ENCODE measurements around the gene SPCS3. TPM values are rescaled to one million over a fixed set of nuclear protein-coding genes. Genes with fewer than 3 reads are reported as not detected.

The SPCS3 gene
- total RNA-seq, 4 donors from 2014 or later, result 31.2 to 47.3 (median 38.3) TPM

DNA sequence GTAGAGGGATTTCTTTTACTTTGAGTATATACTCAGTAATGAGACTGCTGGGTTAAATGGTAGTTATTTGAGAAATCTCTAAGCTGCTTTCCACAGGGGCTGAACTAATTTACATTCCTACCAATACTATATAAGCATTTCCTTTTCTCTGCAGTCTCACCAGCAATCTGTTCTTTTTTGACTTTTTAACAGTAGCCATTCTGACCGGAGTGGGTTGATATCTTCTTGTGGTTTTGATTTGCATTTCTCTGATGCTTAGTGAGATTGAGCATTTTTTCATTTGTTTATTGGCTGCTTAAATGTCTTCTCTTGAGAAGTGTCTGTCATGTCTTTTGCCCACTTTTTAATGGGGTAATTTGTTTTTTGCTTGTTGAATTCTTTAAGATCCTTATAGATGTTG is 43.3 kb downstream of the SPCS3 start:
- H3K36me3 ChIP-seq, result no peaks in the 10 kb centered on the region
- TF ChIP-seq CTCF (IDR thresholded peaks at IDR 0.05), result no peak
- H3K9me3 ChIP-seq, result no peaks in the 10 kb centered on the region
- H3K27me3 ChIP-seq, result no peaks in the 10 kb centered on the region
- no peak for DNase-seq
- no peaks in the 10 kb centered on the region for H3K4me1 ChIP-seq
- H3K27ac ChIP-seq, result no peak overlapping the region
- H3K4me3 ChIP-seq, result no peak overlapping the region

GRCh38 chr4:176367771-176368465 is 48.2 kb downstream of the SPCS3 start:
- H3K4me3 ChIP-seq, result no peak overlapping the region
- H3K9me3 ChIP-seq, result no peaks in the 10 kb centered on the region
- no peaks in the 10 kb centered on the region for H3K36me3 ChIP-seq
- H3K27me3 ChIP-seq, result no peaks in the 10 kb centered on the region
- no peak for DNase-seq
- no peak overlapping the region for H3K27ac ChIP-seq
- no peak for TF ChIP-seq POLR2A (IDR thresholded peaks at IDR 0.05)
- TF ChIP-seq CTCF (IDR thresholded peaks at IDR 0.05), result no peak
- no peaks in the 10 kb centered on the region for H3K4me1 ChIP-seq

GRCh38 chr4:176376032-176376614 is 56.4 kb downstream of the SPCS3 start:
- TF ChIP-seq POLR2A (IDR thresholded peaks at IDR 0.05) (no peak), CTCF (IDR thresholded peaks at IDR 0.05) (peak in 3 of 6 experiments; percentile 25 to 43 (median 36))
- Histone ChIP-seq H3K36me3 (no peaks in the 10 kb centered on the region), H3K27ac (no peak overlapping the region), H3K9me3 (no peaks in the 10 kb centered on the region), H3K27me3 (no peaks in the 10 kb centered on the region), H3K4me1 (no peaks in the 10 kb centered on the region), H3K4me3 (no peak overlapping the region)
- DNase-seq, result no peak

GRCh38 chr4:176377780-176378179 is 58.0 kb downstream of the SPCS3 start:
- Histone ChIP-seq H3K36me3 (no peaks in the 10 kb centered on the region), H3K27me3 (no peaks in the 10 kb centered on the region), H3K4me1 (no peaks in the 10 kb centered on the region), H3K27ac (no peak overlapping the region), H3K9me3 (no peaks in the 10 kb centered on the region), H3K4me3 (no peak overlapping the region)
- no peak for DNase-seq
- TF ChIP-seq CTCF (IDR thresholded peaks at IDR 0.05), result peak in 2 of 6 experiments; percentile 31 to 48
- TF ChIP-seq POLR2A (IDR thresholded peaks at IDR 0.05), result no peak

DNA sequence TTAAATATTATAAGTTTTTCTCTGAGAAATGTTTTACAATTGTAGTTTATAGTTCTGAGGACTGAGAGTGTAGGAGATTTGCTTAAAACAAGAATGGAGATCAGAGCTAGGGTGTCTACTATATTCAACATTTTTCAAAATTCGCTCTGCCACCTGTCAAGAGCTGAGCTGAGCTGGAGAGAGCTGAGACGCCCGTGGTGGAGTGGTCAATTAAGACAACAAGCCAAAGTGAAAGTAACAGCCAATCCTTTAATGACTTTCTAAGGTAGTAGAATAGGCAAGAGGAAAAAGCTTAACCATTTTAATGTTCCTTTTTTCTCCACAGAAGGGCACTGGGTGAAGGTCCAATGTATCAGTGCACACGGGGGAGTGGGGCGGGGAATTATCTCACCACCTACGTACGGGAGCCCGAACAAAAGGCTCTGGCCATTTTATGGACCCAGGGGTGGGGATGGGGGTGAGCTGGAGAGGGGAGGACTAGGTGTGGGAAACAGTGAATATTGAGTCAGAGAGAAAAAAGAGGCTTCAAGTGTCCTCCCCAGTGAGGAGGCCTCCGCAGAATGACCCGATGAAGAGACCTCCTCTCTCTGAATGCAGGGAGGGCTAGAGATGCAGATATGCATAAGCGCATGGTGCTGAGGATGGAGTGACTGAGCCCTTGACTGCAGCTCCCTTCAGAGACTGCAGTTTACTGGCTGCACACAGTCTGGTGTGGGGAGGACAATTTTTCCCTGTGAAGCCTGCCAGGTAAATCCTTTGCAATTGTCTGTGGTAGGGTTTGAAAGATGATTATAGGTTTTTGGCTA is 60.8 kb downstream of the SPCS3 start:
- Histone ChIP-seq H3K36me3 (no peaks in the 10 kb centered on the region), H3K4me1 (no peaks in the 10 kb centered on the region), H3K4me3 (no peak overlapping the region), H3K9me3 (no peaks in the 10 kb centered on the region), H3K27ac (no peak overlapping the region), H3K27me3 (no peaks in the 10 kb centered on the region)
- TF ChIP-seq POLR2A (IDR thresholded peaks at IDR 0.05), result no peak
- no peak for TF ChIP-seq CTCF (IDR thresholded peaks at IDR 0.05)
- DNase-seq, result no peak

Other genes starting within 250 kb of the SPCS3 start
- not detected for gene SPATA4, start 124.4 kb upstream of the SPCS3 start, total RNA-seq
- gene ASB5, start 50.7 kb upstream of the SPCS3 start, total RNA-seq, result not detected

Data from Peyer's patch (tissue), 4 donors.